Stimulated activated CD4-positive, alpha-beta T cell treated with anti-CD3 and anti-CD28 coated beads, Interleukin-2, amount 100 ng/mL, for 24 hours (primary cell): ENCODE results near the gene VAC14.
"Not testable (repeated sequence)": the region's sequence is repeated elsewhere in the genome, so short reads cannot be mapped to it uniquely, and the experiment has no call there.

Experiments
- DNase-seq, 2 donors: peaks; one replicate each; pipeline ENCODE4 v3.0.0-alpha.2; 2020

The VAC14 gene

GRCh38 chr16:70658921-70659320 is 142.0 kb downstream of the VAC14 start:
- no peak for DNase-seq

GRCh38 chr16:70657956-70658355 is 143.0 kb downstream of the VAC14 start:
- no peak for DNase-seq

GRCh38 chr16:70656712-70657263 is 144.2 kb downstream of the VAC14 start:
- no peak for DNase-seq

- no peak for DNase-seq
Observed at GRCh38 chr16:70656065-70656711, 144.8 kb downstream of the VAC14 start.

GRCh38 chr16:70653809-70654771 is 146.9 kb downstream of the VAC14 start:
- DNase-seq = peak; percentile 84 to 86

GRCh38 chr16:70653406-70653805 is 147.6 kb downstream of the VAC14 start:
- no peak for DNase-seq

GRCh38 chr16:70652322-70652721 is 148.6 kb downstream of the VAC14 start:
- no peak for DNase-seq

- no peak for DNase-seq
Observed at GRCh38 chr16:70651524-70651923, 149.4 kb downstream of the VAC14 start.

- DNase-seq = no peak
Observed at GRCh38 chr16:70650216-70650615, 150.7 kb downstream of the VAC14 start.

- no peak for DNase-seq
Observed at GRCh38 chr16:70649300-70649699, 151.7 kb downstream of the VAC14 start.

- no peak for DNase-seq
Observed at GRCh38 chr16:70648606-70649005, 152.4 kb downstream of the VAC14 start.

GRCh38 chr16:70647441-70648359 is 153.3 kb downstream of the VAC14 start:
- no peak for DNase-seq

- no peak for DNase-seq
Observed at GRCh38 chr16:70646260-70647241, 154.4 kb downstream of the VAC14 start, which contains the start of gene IL34. IL34 (plus strand) TSS chr16:70646559; CDS start chr16:70646948, 389 bp downstream.

- DNase-seq = no peak
Observed at GRCh38 chr16:70644763-70645597, 156.0 kb downstream of the VAC14 start.

GRCh38 chr16:70643264-70643663 is 157.7 kb downstream of the VAC14 start:
- DNase-seq = not testable (repeated sequence)

GRCh38 chr16:70642633-70643032 is 158.3 kb downstream of the VAC14 start:
- no peak for DNase-seq

- no peak for DNase-seq
Observed at GRCh38 chr16:70638814-70639792, 161.9 kb downstream of the VAC14 start.
